ENCODE data around the gene CRLF3. TPM values are rescaled to one million over a fixed set of nuclear protein-coding genes. Genes with fewer than 3 reads are reported as not detected.

Gene CRLF3
- total and polyA plus RNA-seq, 10 of the 15 experiments (the other 5 are each of a cell fraction or from before 2014, with no cell fraction given): 10.0 to 39.2 (median 26.7) TPM

DNA sequence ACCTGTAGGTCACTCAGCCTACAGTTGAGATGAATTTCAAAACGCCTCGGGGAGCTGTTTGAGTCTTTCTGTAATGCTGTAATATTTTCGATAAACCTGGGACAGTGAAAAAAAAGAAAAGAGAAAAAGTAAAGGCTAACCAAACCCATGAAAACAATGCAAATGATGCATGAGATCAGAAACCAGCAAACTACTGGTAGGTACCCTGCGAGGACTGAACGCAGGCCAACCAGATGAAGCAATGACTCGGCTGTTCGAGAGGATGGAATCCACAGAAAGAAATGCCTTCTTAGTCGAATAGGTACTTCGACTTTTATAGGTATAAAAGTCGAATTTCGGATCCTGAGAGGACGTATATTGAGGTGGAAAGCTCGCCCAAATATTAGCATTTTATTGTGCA, 6.8 kb upstream of the CRLF3 start (continued):
- TF ChIP-seq, protein P1, sequence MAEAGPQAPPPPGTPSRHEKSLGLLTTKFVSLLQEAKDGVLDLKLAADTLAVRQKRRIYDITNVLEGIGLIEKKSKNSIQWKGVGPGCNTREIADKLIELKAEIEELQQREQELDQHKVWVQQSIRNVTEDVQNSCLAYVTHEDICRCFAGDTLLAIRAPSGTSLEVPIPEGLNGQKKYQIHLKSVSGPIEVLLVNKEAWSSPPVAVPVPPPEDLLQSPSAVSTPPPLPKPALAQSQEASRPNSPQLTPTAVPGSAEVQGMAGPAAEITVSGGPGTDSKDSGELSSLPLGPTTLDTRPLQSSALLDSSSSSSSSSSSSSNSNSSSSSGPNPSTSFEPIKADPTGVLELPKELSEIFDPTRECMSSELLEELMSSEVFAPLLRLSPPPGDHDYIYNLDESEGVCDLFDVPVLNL (IDR thresholded peaks at IDR 0.05; ENCODE audit: low read depth, low read length): no peak
- TF ChIP-seq IRF4 (IDR thresholded peaks at IDR 0.05; ENCODE audit: low read depth, low read length): no peak
- TF ChIP-seq, protein P2, sequence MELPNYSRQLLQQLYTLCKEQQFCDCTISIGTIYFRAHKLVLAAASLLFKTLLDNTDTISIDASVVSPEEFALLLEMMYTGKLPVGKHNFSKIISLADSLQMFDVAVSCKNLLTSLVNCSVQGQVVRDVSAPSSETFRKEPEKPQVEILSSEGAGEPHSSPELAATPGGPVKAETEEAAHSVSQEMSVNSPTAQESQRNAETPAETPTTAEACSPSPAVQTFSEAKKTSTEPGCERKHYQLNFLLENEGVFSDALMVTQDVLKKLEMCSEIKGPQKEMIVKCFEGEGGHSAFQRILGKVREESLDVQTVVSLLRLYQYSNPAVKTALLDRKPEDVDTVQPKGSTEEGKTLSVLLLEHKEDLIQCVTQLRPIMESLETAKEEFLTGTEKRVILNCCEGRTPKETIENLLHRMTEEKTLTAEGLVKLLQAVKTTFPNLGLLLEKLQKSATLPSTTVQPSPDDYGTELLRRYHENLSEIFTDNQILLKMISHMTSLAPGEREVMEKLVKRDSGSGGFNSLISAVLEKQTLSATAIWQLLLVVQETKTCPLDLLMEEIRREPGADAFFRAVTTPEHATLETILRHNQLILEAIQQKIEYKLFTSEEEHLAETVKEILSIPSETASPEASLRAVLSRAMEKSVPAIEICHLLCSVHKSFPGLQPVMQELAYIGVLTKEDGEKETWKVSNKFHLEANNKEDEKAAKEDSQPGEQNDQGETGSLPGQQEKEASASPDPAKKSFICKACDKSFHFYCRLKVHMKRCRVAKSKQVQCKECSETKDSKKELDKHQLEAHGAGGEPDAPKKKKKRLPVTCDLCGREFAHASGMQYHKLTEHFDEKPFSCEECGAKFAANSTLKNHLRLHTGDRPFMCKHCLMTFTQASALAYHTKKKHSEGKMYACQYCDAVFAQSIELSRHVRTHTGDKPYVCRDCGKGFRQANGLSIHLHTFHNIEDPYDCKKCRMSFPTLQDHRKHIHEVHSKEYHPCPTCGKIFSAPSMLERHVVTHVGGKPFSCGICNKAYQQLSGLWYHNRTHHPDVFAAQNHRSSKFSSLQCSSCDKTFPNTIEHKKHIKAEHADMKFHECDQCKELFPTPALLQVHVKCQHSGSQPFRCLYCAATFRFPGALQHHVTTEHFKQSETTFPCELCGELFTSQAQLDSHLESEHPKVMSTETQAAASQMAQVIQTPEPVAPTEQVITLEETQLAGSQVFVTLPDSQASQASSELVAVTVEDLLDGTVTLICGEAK (IDR thresholded peaks at IDR 0.05; ENCODE audit: borderline replicate concordance): no peak
- peak; percentile 4 for TF ChIP-seq MEF2B (IDR thresholded peaks at IDR 0.05; ENCODE audit: partially characterized antibody, poor library complexity, severe bottlenecking)
- no peak for TF ChIP-seq DPF2 (IDR thresholded peaks at IDR 0.05)
- no peak for TF ChIP-seq POLR2AphosphoS5 (IDR thresholded peaks at IDR 0.05; ENCODE audit: low read length)
- TF ChIP-seq JUND (IDR thresholded peaks at IDR 0.05; ENCODE audit: low read depth, low read length): no peak
- TF ChIP-seq, protein P3, sequence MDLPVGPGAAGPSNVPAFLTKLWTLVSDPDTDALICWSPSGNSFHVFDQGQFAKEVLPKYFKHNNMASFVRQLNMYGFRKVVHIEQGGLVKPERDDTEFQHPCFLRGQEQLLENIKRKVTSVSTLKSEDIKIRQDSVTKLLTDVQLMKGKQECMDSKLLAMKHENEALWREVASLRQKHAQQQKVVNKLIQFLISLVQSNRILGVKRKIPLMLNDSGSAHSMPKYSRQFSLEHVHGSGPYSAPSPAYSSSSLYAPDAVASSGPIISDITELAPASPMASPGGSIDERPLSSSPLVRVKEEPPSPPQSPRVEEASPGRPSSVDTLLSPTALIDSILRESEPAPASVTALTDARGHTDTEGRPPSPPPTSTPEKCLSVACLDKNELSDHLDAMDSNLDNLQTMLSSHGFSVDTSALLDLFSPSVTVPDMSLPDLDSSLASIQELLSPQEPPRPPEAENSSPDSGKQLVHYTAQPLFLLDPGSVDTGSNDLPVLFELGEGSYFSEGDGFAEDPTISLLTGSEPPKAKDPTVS (IDR thresholded peaks at IDR 0.05; ENCODE audit: low read depth, low read length): no peak
- TF ChIP-seq SREBF1 (IDR thresholded peaks at IDR 0.05; ENCODE audit: low read length): no peak
- no peak for TF ChIP-seq SPI1 (IDR thresholded peaks at IDR 0.05; ENCODE audit: borderline replicate concordance, insufficient read depth, low read depth, low read length)

Measured in GM12878 (cell line).